Stimulated activated CD8-positive, alpha-beta memory T cell treated with anti-CD3 and anti-CD28 coated beads, Interleukin-7, amount 100 ng/mL, for 48 hours (primary cell): Measurements from ENCODE around the gene KCNQ2.
"Not testable (repeated sequence)": the region's sequence is repeated elsewhere in the genome, so short reads cannot be mapped to it uniquely, and the experiment has no call there.

Experiments used
- DNase-seq, 2 donors: peaks; one replicate each; pipeline ENCODE4 v3.0.0-alpha.2; 2020; ENCODE audit warnings: low read depth in 1 of 2; ENCODE audit errors: extremely low read depth in 1 of 2

KCNQ2 gene

DNA sequence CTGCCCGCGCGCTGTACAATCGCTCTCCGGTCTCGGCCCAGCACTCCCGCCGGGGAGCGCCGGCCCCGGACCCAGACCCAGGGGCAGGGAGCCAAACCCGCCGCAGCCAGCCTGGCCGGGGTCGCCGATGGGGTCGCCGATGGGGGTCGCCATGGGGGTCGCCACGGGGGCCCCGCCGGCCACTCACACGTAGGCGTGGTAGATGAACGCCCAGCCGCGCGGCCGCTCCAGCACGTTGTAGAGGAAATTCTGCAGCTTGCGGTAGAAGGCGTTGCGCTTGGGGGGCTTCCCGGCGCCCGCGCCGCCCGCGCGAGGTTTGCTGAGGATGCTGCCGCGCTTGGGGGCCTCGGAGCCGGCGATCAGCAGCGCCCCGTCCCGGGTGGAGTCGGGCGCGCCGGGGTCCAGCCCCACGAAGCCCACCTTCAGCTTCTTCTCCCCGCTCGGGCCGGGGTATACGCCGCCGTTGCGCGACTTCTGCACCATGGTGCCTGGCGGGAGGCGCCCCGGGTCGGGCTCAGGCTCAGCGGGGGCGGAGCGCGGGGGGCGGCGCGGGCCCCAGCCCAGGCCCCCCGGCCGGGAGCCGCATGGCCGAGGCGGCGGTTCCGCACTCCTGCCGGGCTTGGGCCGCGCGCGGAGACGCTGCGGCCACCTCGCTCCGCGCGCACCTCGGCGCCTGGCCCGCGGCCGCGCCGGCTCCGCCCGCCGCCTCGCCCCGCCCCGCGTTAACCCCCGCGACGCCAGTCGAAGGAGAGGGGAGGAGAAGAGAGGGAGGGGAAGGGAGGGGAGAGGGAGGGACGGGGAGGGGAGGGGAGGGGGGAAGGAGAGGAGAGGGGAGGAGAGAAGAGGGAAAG is at the start of gene KCNQ2:
Gene KCNQ2, minus strand, starts transcription at position 675 of the 851 bp plus-strand sequence. Its CDS starts 192 bp downstream, at position 483.
- no peak for DNase-seq

GRCh38 chr20:63521602-63522001 is 49.1 kb upstream of the KCNQ2 start:
- no peak for DNase-seq

- peak; percentile 34 to 52 for DNase-seq
Measured at GRCh38 chr20:63520934-63521601, 48.6 kb upstream of the KCNQ2 start.

GRCh38 chr20:63520504-63520933 is 48.1 kb upstream of the KCNQ2 start, which contains the start of gene PPDPF:
PPDPF (plus strand) TSS chr20:63520765; CDS start chr20:63521309, 544 bp downstream.
- peak; percentile 43 to 64 for DNase-seq

- DNase-seq: peak; percentile 45 to 52
Measured at GRCh38 chr20:63519668-63520503, 47.4 kb upstream of the KCNQ2 start.

DNA sequence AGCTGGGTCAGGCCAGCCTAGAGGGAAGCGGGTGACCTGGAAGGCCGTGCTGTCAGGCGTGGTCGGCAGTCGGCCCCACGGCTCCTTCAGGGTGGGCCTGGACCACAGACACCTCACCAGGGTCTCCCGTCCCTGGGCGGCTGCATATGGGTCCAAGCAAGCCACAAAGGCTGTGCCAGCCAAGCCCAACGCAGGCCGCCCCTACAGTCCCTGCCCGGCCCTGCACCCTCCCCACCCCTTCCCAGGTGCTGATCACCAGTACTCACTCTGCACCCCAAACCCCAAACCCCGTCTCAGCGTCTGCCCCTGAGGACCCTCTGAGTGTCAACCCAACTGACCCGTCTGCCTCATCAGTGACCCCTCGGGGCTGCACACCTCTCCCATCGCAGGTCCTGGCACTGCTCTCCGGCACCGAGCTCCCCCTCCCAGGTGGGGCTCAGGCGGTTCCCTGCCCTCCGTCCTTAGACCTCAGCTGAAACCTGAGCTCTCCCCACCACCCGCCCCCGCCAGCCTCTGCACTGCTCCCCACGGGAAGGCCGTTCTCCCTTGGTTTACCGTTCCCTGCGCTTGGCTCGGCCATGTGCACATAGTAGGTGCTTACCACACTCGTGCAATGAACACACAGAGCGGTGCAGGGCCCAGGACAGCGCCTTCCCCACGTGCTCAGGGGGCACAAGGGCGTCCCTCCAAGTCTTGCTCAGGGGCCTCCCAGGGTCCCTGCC is 46.7 kb upstream of the KCNQ2 start:
- DNase-seq: no peak

GRCh38 chr20:63518351-63518861 is 46.0 kb upstream of the KCNQ2 start:
- no peak for DNase-seq

DNA sequence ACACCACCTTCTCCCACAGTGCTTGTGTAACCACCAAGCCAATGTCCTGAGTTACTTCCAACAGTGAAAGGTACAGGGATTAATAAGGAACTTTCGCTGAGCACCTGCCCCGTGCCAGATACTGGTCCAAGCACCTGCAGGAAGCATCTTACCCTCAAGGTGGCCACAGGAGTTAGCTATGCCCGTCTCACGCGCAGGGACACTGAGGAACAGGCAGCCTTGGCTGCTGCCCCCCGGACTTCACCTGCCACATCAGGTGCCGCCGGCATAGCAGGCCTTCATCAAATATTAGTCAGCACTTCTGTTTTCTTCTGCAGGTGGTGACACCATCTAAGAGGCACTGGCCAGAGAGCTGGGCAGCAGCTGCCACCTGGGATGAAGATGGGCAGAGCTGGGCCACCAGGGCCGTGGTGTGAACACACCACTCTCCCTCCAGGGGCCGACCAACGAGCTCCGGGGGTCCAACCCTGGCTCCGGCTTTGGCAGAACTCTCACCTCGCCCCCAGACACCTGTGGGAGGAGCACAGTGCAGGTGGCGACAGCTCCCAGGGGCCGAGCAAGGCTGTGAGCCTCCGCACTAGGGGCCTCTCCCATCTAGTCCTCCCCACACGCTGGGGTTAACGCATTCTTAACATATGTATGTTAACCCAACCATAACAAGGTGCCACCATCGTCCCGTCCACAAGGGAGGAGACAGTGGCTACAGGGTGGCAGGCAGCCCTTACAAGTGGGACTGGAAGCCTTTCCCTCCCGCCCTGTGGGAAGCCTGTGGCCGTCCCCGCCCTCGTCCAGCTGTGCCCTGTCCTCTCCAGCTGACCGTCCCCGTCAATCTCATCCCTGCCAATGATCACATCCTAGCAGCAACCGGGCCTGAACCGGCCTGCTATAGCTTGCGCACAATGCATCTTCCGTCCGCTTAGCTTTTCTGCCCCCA is 45.2 kb upstream of the KCNQ2 start:
- DNase-seq: no peak

GRCh38 chr20:63514520-63514919 is 42.1 kb upstream of the KCNQ2 start:
- DNase-seq: not testable (repeated sequence)

DNA sequence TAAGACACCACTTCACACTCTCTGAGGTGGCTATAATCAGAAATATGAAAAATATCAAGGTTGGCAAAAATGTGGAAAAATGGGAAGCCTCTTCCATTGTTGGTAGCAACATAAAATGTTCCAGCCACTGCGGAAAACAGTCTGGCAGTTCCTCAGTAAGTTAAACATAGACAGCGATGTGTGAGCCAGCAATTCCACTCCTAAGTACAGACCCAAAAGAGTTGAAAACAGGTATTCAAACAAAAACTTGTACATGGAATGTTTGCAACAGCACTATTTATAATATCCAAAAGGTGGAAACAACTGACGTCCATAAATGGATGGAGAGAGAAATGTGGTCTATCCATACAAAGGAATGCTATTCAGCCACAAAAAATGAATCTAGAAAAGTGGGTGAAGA is 40.8 kb upstream of the KCNQ2 start:
- no peak for DNase-seq

GRCh38 chr20:63509088-63509564 is 36.7 kb upstream of the KCNQ2 start:
- no peak for DNase-seq

DNA sequence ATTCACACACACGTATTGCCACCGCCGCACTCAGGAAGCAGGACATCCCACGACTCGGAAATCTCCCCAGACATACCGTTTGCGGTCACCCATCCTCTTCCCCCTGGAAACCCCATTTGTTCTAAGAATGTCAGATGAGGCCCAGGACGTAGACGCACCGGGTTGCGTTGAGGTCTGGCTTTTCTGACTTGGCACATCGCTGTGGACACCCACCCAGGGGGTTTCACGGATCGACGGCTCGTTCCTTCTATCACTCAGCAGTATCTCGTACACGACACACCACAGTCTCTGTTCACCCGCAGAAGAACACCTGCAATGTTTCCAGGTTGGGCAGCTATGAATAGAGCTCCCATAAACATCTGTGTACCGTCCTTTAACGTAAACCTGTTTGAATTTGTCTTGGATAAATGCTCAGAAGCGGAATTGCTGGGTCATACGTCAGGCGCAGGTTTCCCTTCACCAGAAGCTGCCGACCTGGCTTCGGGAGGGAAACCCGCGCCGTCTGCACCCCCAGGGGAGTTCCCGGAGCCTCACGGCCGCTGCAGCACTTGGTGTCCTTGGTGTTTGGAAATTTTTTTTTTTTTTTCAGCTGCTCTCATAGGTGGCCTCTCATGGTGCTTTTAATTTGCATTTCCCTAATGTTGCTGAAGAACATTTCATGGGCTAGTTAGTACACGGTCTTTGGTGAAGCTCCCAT is 35.8 kb upstream of the KCNQ2 start:
- DNase-seq: no peak

GRCh38 chr20:63507083-63507743 is 34.8 kb upstream of the KCNQ2 start:
- DNase-seq: no peak

GRCh38 chr20:63505723-63506122 is 33.3 kb upstream of the KCNQ2 start:
- no peak for DNase-seq

DNA sequence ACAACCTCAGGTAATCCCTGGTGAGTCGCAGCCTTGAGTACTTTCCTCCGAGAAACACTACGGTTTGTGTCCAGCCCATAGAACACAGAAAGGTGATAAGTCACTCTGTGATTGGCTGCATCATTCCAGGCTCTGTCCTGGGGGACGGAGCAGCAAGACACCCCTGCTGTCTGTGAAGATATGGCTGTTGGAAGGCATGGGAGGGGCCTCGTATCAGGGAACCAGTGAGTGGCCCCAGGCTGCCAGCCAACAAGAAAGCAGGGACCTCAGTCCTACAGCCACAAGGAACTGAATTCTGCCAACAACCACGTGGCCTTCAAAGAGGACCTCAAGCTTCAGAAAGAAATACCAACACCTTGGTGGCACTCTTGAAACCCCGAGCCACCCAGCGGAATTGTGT is 32.8 kb upstream of the KCNQ2 start:
- DNase-seq: no peak

DNA sequence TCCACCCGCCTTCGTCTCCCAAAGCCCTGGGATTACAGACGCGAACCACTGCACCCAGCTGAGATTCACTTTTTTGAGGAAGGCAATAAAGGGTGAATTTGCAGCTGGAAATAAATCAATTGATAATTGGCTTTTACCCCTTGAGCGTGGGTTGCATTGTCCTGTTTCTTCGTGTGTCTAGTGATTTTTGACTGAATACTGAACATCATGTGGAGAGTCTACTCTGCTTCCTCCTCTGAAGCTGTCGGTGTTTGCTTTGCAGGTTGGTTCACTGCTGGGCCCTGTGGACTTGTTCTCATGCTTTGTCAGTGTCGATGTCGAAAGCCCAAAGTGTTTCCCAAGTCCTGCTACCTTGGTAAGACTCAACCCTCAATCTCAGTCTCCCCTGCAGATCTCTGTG is 32.2 kb upstream of the KCNQ2 start:
- DNase-seq: no peak

DNA sequence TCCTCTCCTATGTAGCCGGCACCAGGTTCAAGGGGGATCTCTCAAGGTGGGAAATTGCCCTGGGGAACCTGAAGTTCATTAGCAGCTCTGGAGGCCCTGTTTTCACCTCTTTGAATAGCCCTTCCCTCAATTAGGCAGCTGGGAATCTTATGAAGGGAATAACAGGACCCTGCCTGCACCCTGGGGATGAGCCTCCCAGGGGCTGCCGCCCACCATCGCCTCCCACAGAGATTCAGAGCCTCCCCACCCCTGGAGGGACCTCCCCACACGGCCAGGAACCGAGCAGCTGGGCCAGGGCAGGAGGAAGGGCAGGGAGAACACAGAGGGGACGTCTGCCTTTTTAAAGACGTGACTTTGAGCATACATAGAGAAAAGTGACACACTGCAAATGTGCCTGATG is 31.1 kb upstream of the KCNQ2 start:
- no peak for DNase-seq

- DNase-seq: no peak
Measured at GRCh38 chr20:63502671-63503172, 30.3 kb upstream of the KCNQ2 start.
